ENCODE data around the gene CCDC9.
"Not testable (repeated sequence)": the region's sequence is repeated elsewhere in the genome, so short reads cannot be mapped to it uniquely, and the experiment has no call there.

Gene CCDC9

GRCh38 chr19:47300867-47301266 lies 44.5 kb downstream of the CCDC9 start:
- DNase-seq (ENCODE audit: low read depth in 2 of 2) = not testable (repeated sequence)

- DNase-seq (ENCODE audit: low read depth in 2 of 2) = no peak
Measured at GRCh38 chr19:47302249-47302648, 45.9 kb downstream of the CCDC9 start.

GRCh38 chr19:47303966-47304365 lies 47.6 kb downstream of the CCDC9 start:
- no peak for DNase-seq (ENCODE audit: low read depth in 2 of 2)

GRCh38 chr19:47305309-47305751 lies 49.0 kb downstream of the CCDC9 start:
- DNase-seq (ENCODE audit: low read depth in 2 of 2) = peak; percentile 19 to 43

- no peak for DNase-seq (ENCODE audit: low read depth in 2 of 2)
Measured at GRCh38 chr19:47306303-47306702, 50.0 kb downstream of the CCDC9 start.

- DNase-seq (ENCODE audit: low read depth in 2 of 2) = no peak
Measured at GRCh38 chr19:47309038-47309437, 52.7 kb downstream of the CCDC9 start.

- no peak for DNase-seq (ENCODE audit: low read depth in 2 of 2)
Measured at GRCh38 chr19:47309608-47310007, 53.3 kb downstream of the CCDC9 start, which contains the start of gene C5AR1. Gene C5AR1, plus strand, starts transcription at chr19:47309861. Its CDS starts 35 bp downstream, at chr19:47309896.

- DNase-seq (ENCODE audit: low read depth in 2 of 2) = no peak
Measured at GRCh38 chr19:47310323-47310722, 54.0 kb downstream of the CCDC9 start.

- no peak for DNase-seq (ENCODE audit: low read depth in 2 of 2)
Measured at GRCh38 chr19:47310819-47311218, 54.5 kb downstream of the CCDC9 start.

- no peak for DNase-seq (ENCODE audit: low read depth in 2 of 2)
Measured at GRCh38 chr19:47312366-47313006, 56.2 kb downstream of the CCDC9 start.

- DNase-seq (ENCODE audit: low read depth in 2 of 2) = no peak
Measured at GRCh38 chr19:47313754-47314295, 57.5 kb downstream of the CCDC9 start.

- DNase-seq (ENCODE audit: low read depth in 2 of 2) = no peak
Measured at GRCh38 chr19:47315125-47315821, 58.9 kb downstream of the CCDC9 start.

GRCh38 chr19:47316513-47316912 lies 60.2 kb downstream of the CCDC9 start:
- DNase-seq (ENCODE audit: low read depth in 2 of 2) = no peak

- no peak for DNase-seq (ENCODE audit: low read depth in 2 of 2)
Measured at GRCh38 chr19:47319923-47320871, 63.9 kb downstream of the CCDC9 start.
